C4-2B (cell line): ENCODE data around the gene NOX5.

Experiments used
- CTCF ChIP-seq: fragments of 450-650 bp; conservative IDR thresholded peaks from 2 replicates; pipeline ENCODE4 v1.5.1; 2017; ENCODE audit warnings: mild to moderate bottlenecking
- ZFX ChIP-seq: fragments of 450-650 bp; IDR thresholded peaks from 2 replicates; pipeline ENCODE4 v1.6.1; 2017

- TF ChIP-seq CTCF (no peak), ZFX (no peak)
These were observed 13.6 kb upstream of the NOX5 start for GRCh38 chr15:69000725-69001503.
